Kidney epithelial cell (primary cell): Measurements from ENCODE around the gene ACTN1. TPM values are rescaled to one million over a fixed set of nuclear protein-coding genes. Genes with fewer than 3 reads are reported as not detected.
A peak's percentile ranks its signal among the peaks of the same experiment; 100 is the strongest.

ENCODE experiments used
- DNase-seq: peaks from one replicate; pipeline ENCODE4 v3.0.0-alpha.2; 2010; ENCODE audit warnings: low read depth
- H3K27me3 ChIP-seq: 2 replicates; pipeline ENCODE4 v1.6.0; 2011; ENCODE audit warnings: low read length; ENCODE audit not compliant: control insufficient read depth, insufficient read depth
- H3K36me3 ChIP-seq: 2 replicates; pipeline ENCODE4 v1.5.1; 2011; ENCODE audit warnings: low read length; ENCODE audit not compliant: control insufficient read depth, insufficient read depth
- H3K4me3 ChIP-seq: 2 replicates; pipeline ENCODE4 v1.5.1; 2011; ENCODE audit warnings: low read depth, mild to moderate bottlenecking, control low read depth, low read length
- CTCF ChIP-seq: IDR thresholded peaks from 2 replicates; pipeline ENCODE4 v1.5.1; 2011; ENCODE audit warnings: mild to moderate bottlenecking, moderate library complexity, low read length, control low read depth, inconsistent platforms; ENCODE audit not compliant: insufficient read depth, poor library complexity, severe bottlenecking
- total RNA-seq: library from RNA; depleted of rRNA; stranded (reverse); fragments of >200 nt; gene quantifications from 2 replicates; pipeline ENCODE4 v1.2.3, GENCODE V29; 2015

The ACTN1 gene
- total RNA-seq, 1 donor from 2014 or later = 627 TPM

DNA sequence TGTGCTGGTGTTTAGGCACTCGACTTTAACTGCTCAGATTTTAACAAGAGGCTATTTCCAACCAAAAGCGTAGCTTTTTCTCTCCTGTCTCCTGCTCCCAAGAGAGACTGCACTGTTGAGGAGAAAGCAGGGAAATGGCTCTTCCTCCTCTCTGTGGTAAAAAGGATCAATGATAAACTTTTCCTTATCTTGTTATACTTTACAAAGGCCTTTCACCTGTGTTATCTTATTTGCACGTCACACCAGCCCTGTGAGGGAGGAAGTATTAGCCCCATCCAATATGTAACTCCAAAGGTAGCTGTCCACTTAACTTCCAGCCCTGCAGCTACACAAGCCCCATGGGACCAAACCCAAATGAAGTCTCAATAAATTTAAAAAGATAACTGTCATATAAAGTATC is 153.4 kb downstream of the ACTN1 start:
- no peaks in the 10 kb centered on the region for H3K36me3 ChIP-seq
- no peak for TF ChIP-seq CTCF
- no peaks in the 10 kb centered on the region for H3K27me3 ChIP-seq
- H3K4me3 ChIP-seq = no peak overlapping the region
- DNase-seq = no peak

- peak; percentile 92 for TF ChIP-seq CTCF
- H3K4me3 ChIP-seq = no peak overlapping the region
- no peaks in the 10 kb centered on the region for H3K36me3 ChIP-seq
- DNase-seq = no peak
- no peaks in the 10 kb centered on the region for H3K27me3 ChIP-seq
Observed at GRCh38 chr14:68824517-68825347, 154.4 kb downstream of the ACTN1 start.

DNA sequence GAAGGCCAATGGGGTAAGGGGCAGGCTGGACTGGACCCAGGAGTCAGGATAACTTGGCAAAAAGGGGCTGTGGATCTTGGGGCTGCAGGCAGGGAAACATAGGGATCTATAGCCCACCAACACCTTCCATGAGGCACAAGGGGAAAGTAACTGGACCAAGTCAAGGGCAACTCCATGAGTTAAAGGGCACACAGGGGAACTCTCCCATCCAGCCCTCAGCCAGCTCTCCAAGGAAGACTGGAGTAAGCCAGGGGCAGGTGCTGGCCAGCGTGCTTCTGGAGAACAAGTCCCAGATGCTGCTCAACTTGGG is 154.9 kb downstream of the ACTN1 start:
- TF ChIP-seq CTCF = no peak

More for the DNA sequence above, 154.9 kb downstream of the ACTN1 start:
- Histone ChIP-seq H3K27me3 (no peaks in the 10 kb centered on the region), H3K4me3 (no peak overlapping the region), H3K36me3 (no peaks in the 10 kb centered on the region)
- DNase-seq = no peak

Other genes starting within 250 kb of the ACTN1 start
- gene ZFP36L1, start 186.2 kb downstream of the ACTN1 start, total RNA-seq = 144 and 273 TPM in 2 replicates
- 23.6 and 25.9 TPM in 2 replicates for gene DCAF5, start 173.8 kb upstream of the ACTN1 start, total RNA-seq
- 27.9 and 34.2 TPM in 2 replicates for gene EXD2, start 212.2 kb upstream of the ACTN1 start, total RNA-seq